Measurements from ENCODE around the gene TLR9.

GRCh38 chr3:52231502-52232278 lies 6.2 kb upstream of the TLR9 start:
- no peak for TF ChIP-seq POLR2A (IDR thresholded peaks at IDR 0.05)
- TF ChIP-seq, protein P1, sequence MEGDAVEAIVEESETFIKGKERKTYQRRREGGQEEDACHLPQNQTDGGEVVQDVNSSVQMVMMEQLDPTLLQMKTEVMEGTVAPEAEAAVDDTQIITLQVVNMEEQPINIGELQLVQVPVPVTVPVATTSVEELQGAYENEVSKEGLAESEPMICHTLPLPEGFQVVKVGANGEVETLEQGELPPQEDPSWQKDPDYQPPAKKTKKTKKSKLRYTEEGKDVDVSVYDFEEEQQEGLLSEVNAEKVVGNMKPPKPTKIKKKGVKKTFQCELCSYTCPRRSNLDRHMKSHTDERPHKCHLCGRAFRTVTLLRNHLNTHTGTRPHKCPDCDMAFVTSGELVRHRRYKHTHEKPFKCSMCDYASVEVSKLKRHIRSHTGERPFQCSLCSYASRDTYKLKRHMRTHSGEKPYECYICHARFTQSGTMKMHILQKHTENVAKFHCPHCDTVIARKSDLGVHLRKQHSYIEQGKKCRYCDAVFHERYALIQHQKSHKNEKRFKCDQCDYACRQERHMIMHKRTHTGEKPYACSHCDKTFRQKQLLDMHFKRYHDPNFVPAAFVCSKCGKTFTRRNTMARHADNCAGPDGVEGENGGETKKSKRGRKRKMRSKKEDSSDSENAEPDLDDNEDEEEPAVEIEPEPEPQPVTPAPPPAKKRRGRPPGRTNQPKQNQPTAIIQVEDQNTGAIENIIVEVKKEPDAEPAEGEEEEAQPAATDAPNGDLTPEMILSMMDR (IDR thresholded peaks at IDR 0.05) = peak; percentile 84 to 94 (median 87)
